IPS-18a (cell line): ENCODE data around the gene SMIM14.

Experiments
- H3K27ac ChIP-seq: one replicate; pipeline ENCODE4 v1.5.1; 2013; ENCODE audit warnings: low read length
- H3K27me3 ChIP-seq: one replicate; pipeline ENCODE4 v1.6.1; 2013; ENCODE audit warnings: mild to moderate bottlenecking, low read length; ENCODE audit not compliant: control insufficient read depth, insufficient read depth
- H3K36me3 ChIP-seq: one replicate; pipeline ENCODE4 v1.6.1; 2013; ENCODE audit warnings: low read depth, low read length; ENCODE audit not compliant: control insufficient read depth
- H3K4me1 ChIP-seq: one replicate; pipeline ENCODE4 v1.6.1; 2013; ENCODE audit warnings: low read depth, low read length; ENCODE audit not compliant: control insufficient read depth
- H3K4me3 ChIP-seq: one replicate; pipeline ENCODE4 v1.5.1; 2013; ENCODE audit warnings: low read length
- H3K9ac ChIP-seq: one replicate; pipeline ENCODE4 v1.6.1; 2013; ENCODE audit warnings: mild to moderate bottlenecking, low read length, moderate library complexity
- H3K9me3 ChIP-seq: one replicate; pipeline ENCODE4 v1.6.1; 2013; ENCODE audit warnings: low read depth, low read length; ENCODE audit not compliant: control insufficient read depth

The SMIM14 gene

GRCh38 chr4:39641451-39641850 is 2.8 kb upstream of the SMIM14 start:
- H3K36me3 ChIP-seq, result no peaks in the 10 kb centered on the region
- no peak overlapping the region for H3K9ac ChIP-seq
- peaks cover 17% of the 10 kb centered on the region for H3K4me1 ChIP-seq
- no peak overlapping the region for H3K27ac ChIP-seq
- H3K27me3 ChIP-seq, result no peaks in the 10 kb centered on the region
- H3K9me3 ChIP-seq, result no peaks in the 10 kb centered on the region
- H3K4me3 ChIP-seq, result no peak overlapping the region

GRCh38 chr4:39637586-39638353 is 895 bp downstream of the SMIM14 start:
- no peaks in the 10 kb centered on the region for H3K36me3 ChIP-seq
- H3K4me1 ChIP-seq, result peaks cover 42% of the 10 kb centered on the region
- H3K27me3 ChIP-seq, result no peaks in the 10 kb centered on the region
- peak overlapping the region; percentile 89 for H3K4me3 ChIP-seq
- no peaks in the 10 kb centered on the region for H3K9me3 ChIP-seq
- peak overlapping the region; percentile 96 for H3K9ac ChIP-seq
- peak overlapping the region; percentile 70 for H3K27ac ChIP-seq

GRCh38 chr4:39637221-39637585 is 1.5 kb downstream of the SMIM14 start:
- H3K27me3 ChIP-seq, result no peaks in the 10 kb centered on the region
- H3K4me3 ChIP-seq, result peak overlapping the region; percentile 89
- peaks cover 42% of the 10 kb centered on the region for H3K4me1 ChIP-seq
- H3K9me3 ChIP-seq, result no peaks in the 10 kb centered on the region
- H3K36me3 ChIP-seq, result no peaks in the 10 kb centered on the region
- H3K9ac ChIP-seq, result peak overlapping the region; percentile 96
- H3K27ac ChIP-seq, result peak overlapping the region; percentile 70

- H3K36me3 ChIP-seq, result no peaks in the 10 kb centered on the region
- H3K27me3 ChIP-seq, result no peaks in the 10 kb centered on the region
- H3K4me3 ChIP-seq, result peak overlapping the region; percentile 89
- peaks cover 42% of the 10 kb centered on the region for H3K4me1 ChIP-seq
- peak overlapping the region; percentile 96 for H3K9ac ChIP-seq
- H3K9me3 ChIP-seq, result no peaks in the 10 kb centered on the region
- H3K27ac ChIP-seq, result no peak overlapping the region
Observed at GRCh38 chr4:39636531-39637184, 2.0 kb downstream of the SMIM14 start.

GRCh38 chr4:39635023-39635422 is 3.6 kb downstream of the SMIM14 start:
- H3K4me1 ChIP-seq, result peaks cover 40% of the 10 kb centered on the region
- peaks cover 3% of the 10 kb centered on the region for H3K36me3 ChIP-seq
- H3K27ac ChIP-seq, result peak overlapping the region; percentile 63
- no peaks in the 10 kb centered on the region for H3K9me3 ChIP-seq
- peak overlapping the region; percentile 36 for H3K9ac ChIP-seq
- H3K4me3 ChIP-seq, result peak overlapping the region; percentile 46
- H3K27me3 ChIP-seq, result no peaks in the 10 kb centered on the region

GRCh38 chr4:39631700-39632079 is 7.0 kb downstream of the SMIM14 start:
- Histone ChIP-seq H3K9ac (no peak overlapping the region), H3K4me1 (peaks cover 26% of the 10 kb centered on the region), H3K4me3 (no peak overlapping the region), H3K27me3 (no peaks in the 10 kb centered on the region), H3K9me3 (no peaks in the 10 kb centered on the region), H3K36me3 (peaks cover 6% of the 10 kb centered on the region), H3K27ac (no peak overlapping the region)

GRCh38 chr4:39627413-39627812 is 11.3 kb downstream of the SMIM14 start:
- Histone ChIP-seq H3K36me3 (peaks cover 6% of the 10 kb centered on the region), H3K27ac (no peak overlapping the region), H3K9ac (no peak overlapping the region), H3K27me3 (no peaks in the 10 kb centered on the region), H3K9me3 (no peaks in the 10 kb centered on the region), H3K4me3 (no peak overlapping the region), H3K4me1 (no peaks in the 10 kb centered on the region)

GRCh38 chr4:39626913-39627312 is 11.8 kb downstream of the SMIM14 start:
- Histone ChIP-seq H3K9ac (no peak overlapping the region), H3K4me3 (no peak overlapping the region), H3K27me3 (no peaks in the 10 kb centered on the region), H3K27ac (no peak overlapping the region), H3K4me1 (no peaks in the 10 kb centered on the region), H3K36me3 (peaks cover 6% of the 10 kb centered on the region), H3K9me3 (no peaks in the 10 kb centered on the region)

- Histone ChIP-seq H3K36me3 (peaks cover 6% of the 10 kb centered on the region), H3K27me3 (no peaks in the 10 kb centered on the region), H3K27ac (no peak overlapping the region), H3K4me3 (no peak overlapping the region), H3K9me3 (no peaks in the 10 kb centered on the region), H3K9ac (no peak overlapping the region), H3K4me1 (no peaks in the 10 kb centered on the region)
Observed at GRCh38 chr4:39626261-39626660, 12.4 kb downstream of the SMIM14 start.

- Histone ChIP-seq H3K27ac (no peak overlapping the region), H3K9me3 (no peaks in the 10 kb centered on the region), H3K4me1 (no peaks in the 10 kb centered on the region), H3K36me3 (no peaks in the 10 kb centered on the region), H3K9ac (no peak overlapping the region), H3K4me3 (no peak overlapping the region), H3K27me3 (no peaks in the 10 kb centered on the region)
Observed at GRCh38 chr4:39621582-39621981, 17.1 kb downstream of the SMIM14 start.

- Histone ChIP-seq H3K36me3 (no peaks in the 10 kb centered on the region), H3K4me3 (no peak overlapping the region), H3K4me1 (no peaks in the 10 kb centered on the region), H3K27ac (no peak overlapping the region), H3K9me3 (no peaks in the 10 kb centered on the region), H3K9ac (no peak overlapping the region), H3K27me3 (no peaks in the 10 kb centered on the region)
Observed at GRCh38 chr4:39620551-39621313, 17.9 kb downstream of the SMIM14 start.
